Activated CD4-positive, alpha-beta memory T cell treated with anti-CD3 and anti-CD28 coated beads for 36 hours (primary cell): ENCODE data around the gene RSPO1. TPM values are rescaled to one million over a fixed set of nuclear protein-coding genes. Genes with fewer than 3 reads are reported as not detected.

Source experiments
- CTCF ChIA-PET: fragments of 350-600 bp; sonication (Branson Sonifier 250); formaldehyde crosslinking; loops from one replicate; lab custom pipeline; 2021; ENCODE audit warnings: antibody characterized with exemption, inconsistent platforms; lab: Charles Lee
- POLR2A ChIA-PET: fragments of 350-600 bp; sonication (Branson Sonifier 250); formaldehyde crosslinking; loops from one replicate; lab custom pipeline; 2021; ENCODE audit warnings: antibody characterized with exemption; lab: Charles Lee
- DNase-seq: peaks from one replicate; pipeline ENCODE4 v3.0.0-alpha.2; 2020
- H3K27ac Mint-ChIP-seq: one replicate; pipeline ENCODE4 v1.8.0; 2021; ENCODE audit warnings: mixed read lengths
- H3K27me3 Mint-ChIP-seq: one replicate; pipeline ENCODE4 v1.8.0; 2021; ENCODE audit warnings: mixed read lengths
- H3K36me3 Mint-ChIP-seq: one replicate; pipeline ENCODE4 v1.8.0; 2021; ENCODE audit warnings: mixed read lengths
- H3K4me1 Mint-ChIP-seq: one replicate; pipeline ENCODE4 v1.8.0; 2021; ENCODE audit warnings: low read depth, mixed read lengths
- H3K4me3 Mint-ChIP-seq: one replicate; pipeline ENCODE4 v1.8.0; 2021; ENCODE audit warnings: mild to moderate bottlenecking, mixed read lengths
- H3K9me3 Mint-ChIP-seq: one replicate; pipeline ENCODE4 v1.8.0; 2021; ENCODE audit warnings: mixed read lengths
- intact Hi-C: fragments of 100-400 bp; cut with micrococcal nuclease; formaldehyde crosslinking; loops from one replicate; pipeline ENCODE4 v1.15.1; 2023
- total RNA-seq, 2 experiments: library from RNA; stranded (reverse); gene quantifications; one replicate each; pipeline ENCODE4 v1.2.3, GENCODE V29; 2021

RSPO1 gene
- total RNA-seq, 2 experiments from 2014 or later, result not detected

DNA sequence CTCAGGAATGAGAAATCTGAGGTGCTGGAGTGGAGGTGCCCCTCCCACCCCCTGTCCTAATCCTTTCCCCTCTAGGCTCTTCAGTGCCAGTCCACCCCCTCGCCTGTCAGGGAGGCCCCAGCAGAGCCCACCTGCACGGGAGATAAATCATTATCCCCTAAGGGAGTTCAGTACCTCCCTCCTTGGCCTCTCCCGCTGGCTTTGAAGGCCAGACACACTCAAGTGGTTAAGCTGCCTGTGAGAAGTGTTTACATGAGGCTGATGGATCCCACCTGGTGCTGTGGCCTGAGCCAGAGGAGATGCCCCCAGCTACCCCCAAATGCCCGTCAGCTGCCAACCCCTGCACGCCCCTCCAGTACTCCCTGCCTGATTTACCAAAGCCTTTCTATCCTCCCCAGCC is 3.7 kb downstream of the RSPO1 start:
- intact Hi-C loops, result no loop called here

DNA sequence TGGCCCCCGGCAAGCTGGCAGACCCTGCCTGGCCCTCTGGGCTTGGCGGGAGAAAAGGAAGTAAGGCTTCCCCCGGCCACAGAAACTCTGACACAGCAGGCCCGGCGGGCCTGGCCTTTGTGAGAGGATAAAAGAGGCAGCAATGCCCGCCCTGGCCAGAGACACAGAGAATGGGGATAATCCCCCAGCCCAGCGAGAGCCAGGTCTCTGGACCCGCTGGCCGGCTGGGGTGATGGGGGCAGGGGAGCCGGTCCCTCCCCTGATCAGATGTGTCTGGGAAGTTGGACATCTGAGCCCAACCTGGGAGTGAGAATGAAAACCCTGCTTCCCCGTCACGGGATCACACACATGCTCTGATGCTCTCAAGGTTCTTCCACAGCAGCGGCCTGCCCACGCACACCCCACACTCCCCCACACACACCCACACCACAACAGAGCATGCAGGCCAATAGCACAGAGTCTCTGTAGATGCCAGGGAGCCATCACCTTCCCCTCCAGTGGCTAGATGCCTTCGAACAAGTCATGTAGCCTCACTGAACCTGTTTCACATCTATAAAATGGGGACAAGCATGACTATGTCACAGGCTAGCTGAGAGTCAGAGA is 4.2 kb downstream of the RSPO1 start:
- H3K4me3 Mint-ChIP-seq, result no peak overlapping the region
- H3K36me3 Mint-ChIP-seq, result no peaks in the 10 kb centered on the region
- ChIA-PET CTCF (interaction anchor here (1.9 kb wide), 1 partner anchor 27 kb away, joined by 8 read pairs; no protein-coding TSS in a partner anchor), POLR2A (no interaction called here)
- peaks cover 13% of the 10 kb centered on the region for H3K4me1 Mint-ChIP-seq
- no peak overlapping the region for H3K27ac Mint-ChIP-seq
- intact Hi-C loops, result no loop called here
- H3K9me3 Mint-ChIP-seq, result no peaks in the 10 kb centered on the region
- no peak for DNase-seq
- peaks cover 66% of the 10 kb centered on the region for H3K27me3 Mint-ChIP-seq

More for the DNA sequence above, 3.7 kb downstream of the RSPO1 start:
- Mint-ChIP-seq H3K4me1 (peaks cover 13% of the 10 kb centered on the region), H3K4me3 (no peak overlapping the region), H3K36me3 (no peaks in the 10 kb centered on the region), H3K9me3 (no peaks in the 10 kb centered on the region), H3K27me3 (peaks cover 70% of the 10 kb centered on the region), H3K27ac (no peak overlapping the region)
- DNase-seq, result no peak
- POLR2A ChIA-PET, result no interaction called here
- CTCF ChIA-PET, result interaction anchor here (1.9 kb wide), 1 partner anchor 28 kb away, joined by 8 read pairs; no protein-coding TSS in a partner anchor

GRCh38 chr1:37629726-37630425 is 4.8 kb downstream of the RSPO1 start:
- Mint-ChIP-seq H3K9me3 (no peaks in the 10 kb centered on the region), H3K27ac (no peak overlapping the region), H3K4me3 (no peak overlapping the region), H3K4me1 (peaks cover 8% of the 10 kb centered on the region), H3K27me3 (peaks cover 64% of the 10 kb centered on the region), H3K36me3 (no peaks in the 10 kb centered on the region)
- intact Hi-C loops, result no loop called here
- ChIA-PET CTCF (interaction anchor here (0.7 kb wide), 1 partner anchor 27 kb away, joined by 3 read pairs; no protein-coding TSS in a partner anchor), POLR2A (no interaction called here)
- no peak for DNase-seq

DNA sequence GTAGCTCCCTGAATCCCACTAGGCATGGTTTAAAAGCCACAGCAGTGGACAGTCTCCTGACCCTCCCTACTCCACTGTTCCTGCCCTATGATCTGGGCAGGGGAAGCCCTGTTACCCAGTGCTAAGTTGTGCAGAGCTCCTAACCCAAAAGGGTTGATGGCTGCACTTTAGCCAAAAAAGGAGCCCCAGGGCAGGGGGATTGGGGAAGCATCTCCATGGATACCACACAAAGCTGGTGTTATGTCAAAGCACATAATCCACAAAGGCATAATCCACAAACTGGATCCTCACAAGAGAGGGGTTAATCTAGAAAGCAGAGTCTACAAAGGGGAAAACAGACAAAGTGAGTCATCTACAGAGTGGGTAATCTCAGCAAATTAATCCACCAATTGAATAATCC is 5.7 kb downstream of the RSPO1 start:
- Mint-ChIP-seq H3K36me3 (no peaks in the 10 kb centered on the region), H3K4me3 (no peak overlapping the region), H3K27ac (no peak overlapping the region), H3K4me1 (peaks cover 5% of the 10 kb centered on the region), H3K27me3 (peaks cover 65% of the 10 kb centered on the region), H3K9me3 (no peaks in the 10 kb centered on the region)
- ChIA-PET CTCF (no interaction called here), POLR2A (no interaction called here)
- intact Hi-C loops, result no loop called here
- no peak for DNase-seq

DNA sequence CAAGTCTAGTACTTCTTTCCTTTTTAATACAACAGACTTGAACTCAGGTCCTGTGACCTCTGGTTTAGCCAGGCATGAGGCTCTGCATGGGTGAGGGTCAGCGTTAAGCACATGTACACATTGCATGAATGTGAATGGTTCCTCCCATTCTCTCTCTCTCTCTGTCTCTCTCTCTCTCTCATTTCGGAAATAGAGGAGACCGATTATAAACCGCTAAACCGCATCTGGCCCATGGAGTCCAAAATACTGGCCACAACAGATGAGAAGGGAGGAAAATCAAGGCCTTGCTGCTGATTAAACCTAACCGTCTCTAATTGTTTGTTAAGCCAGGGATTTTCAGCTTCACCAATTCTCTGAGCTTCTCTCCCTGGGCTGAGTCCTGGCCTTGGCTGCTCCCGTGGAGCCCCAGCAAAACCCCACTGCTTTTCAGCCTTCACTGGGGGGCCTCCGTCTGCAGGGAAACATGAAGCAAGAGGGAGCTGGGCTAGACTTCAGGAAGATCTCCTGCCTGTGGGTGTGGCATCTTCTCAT is 6.6 kb downstream of the RSPO1 start:
- DNase-seq, result no peak
- ChIA-PET POLR2A (no interaction called here), CTCF (interaction anchor here (2.3 kb wide), 1 partner anchor 24 kb away, joined by 9 read pairs; no protein-coding TSS in a partner anchor)
- intact Hi-C loops, result no loop called here
- H3K9me3 Mint-ChIP-seq, result no peaks in the 10 kb centered on the region
- peaks cover 59% of the 10 kb centered on the region for H3K27me3 Mint-ChIP-seq
- H3K4me1 Mint-ChIP-seq, result peaks cover 3% of the 10 kb centered on the region
- no peak overlapping the region for H3K4me3 Mint-ChIP-seq
- H3K27ac Mint-ChIP-seq, result no peak overlapping the region
- no peaks in the 10 kb centered on the region for H3K36me3 Mint-ChIP-seq

DNA sequence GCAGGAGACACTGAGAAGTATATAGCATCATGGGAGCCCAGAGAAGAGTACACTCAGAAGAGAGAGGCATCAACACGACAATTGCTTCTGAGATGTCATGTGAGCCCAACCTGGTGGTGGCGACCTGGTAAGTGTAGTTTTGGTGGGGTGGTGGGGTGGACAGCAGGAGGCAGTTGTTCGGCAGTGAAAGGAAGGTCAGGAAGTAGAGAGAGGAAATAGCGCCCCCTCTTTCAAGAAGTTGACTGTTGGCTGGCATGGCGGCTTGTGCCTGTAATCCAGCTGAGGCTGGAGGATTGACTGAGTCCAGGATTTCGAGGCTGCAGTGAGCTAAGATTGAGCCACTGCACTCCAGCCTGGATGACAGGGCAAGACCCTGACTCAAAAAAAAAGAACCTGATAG is 12.6 kb downstream of the RSPO1 start:
- Mint-ChIP-seq H3K9me3 (no peaks in the 10 kb centered on the region), H3K4me3 (no peak overlapping the region), H3K4me1 (no peaks in the 10 kb centered on the region), H3K36me3 (no peaks in the 10 kb centered on the region), H3K27me3 (peaks cover 36% of the 10 kb centered on the region), H3K27ac (no peak overlapping the region)
- ChIA-PET CTCF (interaction anchor here (0.7 kb wide), 1 partner anchor 71 kb away, joined by 4 read pairs; no protein-coding TSS in a partner anchor), POLR2A (interaction anchor here (0.6 kb wide), 2 partner anchors 128 to 926 kb away, joined by 3 to 4 read pairs; no protein-coding TSS in a partner anchor)
- DNase-seq, result no peak
- intact Hi-C loops, result no loop called here

GRCh38 chr1:37621326-37621870 is 13.3 kb downstream of the RSPO1 start:
- Mint-ChIP-seq H3K9me3 (no peaks in the 10 kb centered on the region), H3K4me3 (no peak overlapping the region), H3K36me3 (no peaks in the 10 kb centered on the region), H3K27me3 (peaks cover 35% of the 10 kb centered on the region), H3K27ac (no peak overlapping the region), H3K4me1 (no peaks in the 10 kb centered on the region)
- ChIA-PET CTCF (interaction anchor here (0.7 kb wide), 1 partner anchor 72 kb away, joined by 4 read pairs; no protein-coding TSS in a partner anchor), POLR2A (interaction anchor here (0.6 kb wide), 1 partner anchor 129 kb away, joined by 4 read pairs; no protein-coding TSS in a partner anchor)
- intact Hi-C loops, result no loop called here
- no peak for DNase-seq

GRCh38 chr1:37620707-37621106 is 14.0 kb downstream of the RSPO1 start:
- H3K4me1 Mint-ChIP-seq, result no peaks in the 10 kb centered on the region
- DNase-seq, result no peak
- intact Hi-C loops, result no loop called here
- ChIA-PET CTCF (no interaction called here), POLR2A (no interaction called here)
- peaks cover 36% of the 10 kb centered on the region for H3K27me3 Mint-ChIP-seq
- H3K9me3 Mint-ChIP-seq, result no peaks in the 10 kb centered on the region
- H3K36me3 Mint-ChIP-seq, result no peaks in the 10 kb centered on the region
- H3K27ac Mint-ChIP-seq, result no peak overlapping the region
- H3K4me3 Mint-ChIP-seq, result no peak overlapping the region

DNA sequence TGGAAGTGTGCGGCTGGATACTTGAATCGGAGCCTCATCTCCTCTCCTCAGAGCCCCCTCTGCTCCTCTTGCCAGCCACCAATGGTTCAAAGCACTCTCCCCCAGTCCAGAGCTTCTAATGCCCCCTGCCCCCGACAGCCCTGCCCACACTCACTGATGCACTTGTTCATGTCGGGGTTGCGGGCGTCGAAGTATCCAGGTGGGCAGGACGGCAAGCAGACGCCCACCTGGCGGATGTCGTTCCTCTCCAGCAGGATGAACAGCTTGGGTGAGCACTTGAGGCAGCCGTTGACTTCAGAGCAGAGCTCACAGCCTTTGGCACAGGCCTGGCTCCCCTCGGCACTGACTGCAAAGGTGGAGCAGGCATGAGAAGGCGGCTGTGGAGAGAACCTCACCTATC is 18.4 kb downstream of the RSPO1 start:
- H3K9me3 Mint-ChIP-seq, result no peaks in the 10 kb centered on the region
- no peaks in the 10 kb centered on the region for H3K36me3 Mint-ChIP-seq
- no peak overlapping the region for H3K4me3 Mint-ChIP-seq
- intact Hi-C loops, result no loop called here
- ChIA-PET POLR2A (no interaction called here), CTCF (no interaction called here)
- no peak overlapping the region for H3K27ac Mint-ChIP-seq
- peaks cover 36% of the 10 kb centered on the region for H3K27me3 Mint-ChIP-seq
- no peaks in the 10 kb centered on the region for H3K4me1 Mint-ChIP-seq
- DNase-seq, result no peak

DNA sequence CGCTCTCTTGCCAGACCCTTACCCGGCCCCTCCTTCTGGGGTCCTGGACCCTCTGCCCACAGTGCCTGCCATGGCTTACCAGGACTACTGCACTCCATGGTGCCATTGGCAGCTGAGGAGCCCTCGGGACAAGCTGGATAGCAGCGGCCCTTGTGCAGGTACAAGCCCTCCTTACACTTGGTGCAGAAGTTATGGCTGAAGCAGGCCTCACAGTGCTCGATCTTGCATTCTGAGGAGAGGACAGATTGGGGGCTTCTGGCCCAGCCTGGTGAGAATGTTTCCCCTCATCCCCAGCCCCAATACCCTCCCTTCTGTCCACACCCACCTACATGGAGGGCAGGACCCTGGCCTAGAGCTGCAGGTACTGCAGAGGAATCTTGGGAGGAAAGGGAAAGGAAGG is 20.6 kb downstream of the RSPO1 start:
- Mint-ChIP-seq H3K4me3 (no peak overlapping the region), H3K27me3 (peaks cover 31% of the 10 kb centered on the region), H3K36me3 (no peaks in the 10 kb centered on the region), H3K27ac (no peak overlapping the region), H3K4me1 (no peaks in the 10 kb centered on the region), H3K9me3 (no peaks in the 10 kb centered on the region)
- CTCF ChIA-PET, result no interaction called here
- intact Hi-C loops, result no loop called here
- no peak for DNase-seq
- POLR2A ChIA-PET, result no interaction called here

DNA sequence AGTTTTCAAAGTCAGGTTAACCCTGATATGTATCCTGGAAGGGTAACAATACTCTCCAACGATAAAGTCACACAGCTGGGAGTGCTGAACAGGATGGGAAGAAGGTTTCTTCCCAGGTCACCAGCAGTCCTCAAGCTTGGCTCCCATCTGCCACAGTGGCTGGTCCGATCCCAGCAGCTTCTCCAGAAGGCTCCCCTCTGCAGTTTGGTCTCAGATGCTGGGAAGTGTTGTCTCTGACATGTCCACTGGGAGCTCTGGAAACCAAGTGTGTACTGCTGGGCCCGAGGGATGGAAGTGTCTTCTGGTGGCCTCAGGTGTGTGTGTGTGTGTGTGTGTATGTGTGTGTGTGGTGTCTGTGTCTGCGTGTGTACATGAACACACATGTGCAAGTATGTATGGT is 22.5 kb downstream of the RSPO1 start:
- ChIA-PET POLR2A (no interaction called here), CTCF (interaction anchor here (1.4 kb wide), 1 partner anchor 9 kb away, joined by 10 read pairs; no protein-coding TSS in a partner anchor)
- Mint-ChIP-seq H3K9me3 (no peaks in the 10 kb centered on the region), H3K4me3 (no peak overlapping the region), H3K27me3 (peaks cover 20% of the 10 kb centered on the region), H3K4me1 (no peaks in the 10 kb centered on the region), H3K36me3 (no peaks in the 10 kb centered on the region), H3K27ac (no peak overlapping the region)
- DNase-seq, result no peak
- intact Hi-C loops, result no loop called here

DNA sequence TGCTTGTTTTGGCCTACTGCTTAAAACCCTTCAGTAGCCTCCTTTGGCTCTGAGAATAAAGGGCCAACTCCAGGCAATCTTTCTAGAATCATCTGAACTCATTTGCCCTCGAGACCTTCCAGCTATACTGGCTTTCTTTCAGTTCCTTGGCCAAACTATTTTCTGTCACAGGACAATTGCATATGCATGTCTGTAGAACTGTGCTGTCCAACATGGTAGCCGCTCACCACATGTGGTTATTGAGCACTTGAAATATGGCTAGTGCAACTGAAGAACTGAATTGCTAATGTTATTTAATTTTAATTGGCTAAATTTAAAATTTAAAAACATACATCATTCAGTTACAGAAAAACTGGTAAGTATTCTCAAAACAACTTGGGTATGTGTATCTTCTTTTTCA is 24.7 kb downstream of the RSPO1 start:
- intact Hi-C loops, result no loop called here
- H3K27me3 Mint-ChIP-seq, result peaks cover 3% of the 10 kb centered on the region

More for the DNA sequence above, 24.7 kb downstream of the RSPO1 start:
- H3K4me1 Mint-ChIP-seq, result no peaks in the 10 kb centered on the region
- POLR2A ChIA-PET, result no interaction called here
- no peak for DNase-seq
- CTCF ChIA-PET, result no interaction called here
- no peak overlapping the region for H3K4me3 Mint-ChIP-seq
- H3K9me3 Mint-ChIP-seq, result no peaks in the 10 kb centered on the region
- H3K36me3 Mint-ChIP-seq, result no peaks in the 10 kb centered on the region
- no peak overlapping the region for H3K27ac Mint-ChIP-seq
